PC-3 (cell line): ENCODE results near the gene TENT5C. TPM values are rescaled to one million over a fixed set of nuclear protein-coding genes. Genes with fewer than 3 reads are reported as not detected.

ENCODE experiments used
- ATAC-seq: fragments of 200-7000 bp; cut with Tn5 transposase; 2 replicates; pipeline ENCODE4 v1.9.1; 2020; ENCODE audit warnings: mild to moderate bottlenecking, moderate library complexity
- BruUV-seq: library from RNA; stranded (reverse); fragments of 400-500 nt; replicated peaks from 2 replicates; lab custom pipeline; 2021; lab: Mats Ljungman, UMichigan
- CTCF ChIA-PET: fragments of 300-600 bp; sonication (Branson Sonifier 250); formaldehyde crosslinking; loops from one replicate; lab custom pipeline; 2022; ENCODE audit warnings: antibody characterized with exemption; lab: Charles Lee
- POLR2A ChIA-PET: fragments of 300-600 bp; sonication (Branson Sonifier 250); formaldehyde crosslinking; loops from one replicate; lab custom pipeline; 2022; ENCODE audit warnings: antibody characterized with exemption; ENCODE audit not compliant: unreplicated experiment; lab: Charles Lee
- DNase-seq: peaks from one replicate; pipeline ENCODE4 v3.0.0-alpha.2; 2015
- H2AFZ ChIP-seq: fragments of 300-600 bp; sonication (generic); 2 replicates; pipeline ENCODE4 v1.6.0; 2016; ENCODE audit warnings: antibody characterized with exemption, low read length
- H3F3A ChIP-seq: fragments of 300-600 bp; sonication (generic); one replicate; pipeline ENCODE4 v1.6.0; 2017; ENCODE audit warnings: antibody characterized with exemption, low read length, control low read depth, mild to moderate bottlenecking; ENCODE audit not compliant: unreplicated experiment
- H3K27ac ChIP-seq: fragments of 300-600 bp; sonication (generic); 2 replicates; pipeline ENCODE4 v1.5.1; 2016; ENCODE audit warnings: mild to moderate bottlenecking, low read length
- H3K27me3 ChIP-seq: fragments of 300-600 bp; sonication (generic); 2 replicates; pipeline ENCODE4 v1.6.1; 2016; ENCODE audit warnings: low read length, mixed read lengths
- H3K36me3 ChIP-seq: fragments of 300-600 bp; sonication (generic); 2 replicates; pipeline ENCODE4 v1.6.1; 2016; ENCODE audit warnings: low read depth, mixed run types, low read length, mixed read lengths
- H3K4me1 ChIP-seq: fragments of 300-600 bp; sonication (generic); 2 replicates; pipeline ENCODE4 v1.5.1; 2016; ENCODE audit warnings: low read length; ENCODE audit not compliant: insufficient read depth
- H3K4me2 ChIP-seq: fragments of 300-600 bp; sonication (generic); 2 replicates; pipeline ENCODE4 v1.6.0; 2016; ENCODE audit warnings: low read length
- H3K4me3 ChIP-seq: fragments of 300-600 bp; sonication (generic); 2 replicates; pipeline ENCODE4 v1.5.1; 2016; ENCODE audit warnings: mild to moderate bottlenecking, low read length, mixed read lengths
- H3K79me2 ChIP-seq: fragments of 300-600 bp; sonication (generic); 2 replicates; pipeline ENCODE4 v1.6.1; 2017; ENCODE audit warnings: low read length, mixed read lengths
- H3K9ac ChIP-seq: fragments of 300-600 bp; sonication (generic); 2 replicates; pipeline ENCODE4 v1.6.0; 2016; ENCODE audit warnings: mild to moderate bottlenecking, low read length
- H3K9me2 ChIP-seq: fragments of 300-600 bp; sonication (generic); replicated peaks from 2 replicates; pipeline ENCODE4 v1.6.1; 2016; ENCODE audit warnings: mixed run types, low read length, mixed read lengths
- H3K9me3 ChIP-seq: fragments of 300-600 bp; sonication (generic); 2 replicates; pipeline ENCODE4 v1.6.1; 2016; ENCODE audit warnings: low read length, mixed read lengths
- H4K20me1 ChIP-seq: fragments of 300-600 bp; sonication (generic); 2 replicates; pipeline ENCODE4 v1.6.1; 2016; ENCODE audit warnings: low read length, mixed read lengths
- EZH2 ChIP-seq: fragments of 300-600 bp; sonication (generic); IDR thresholded peaks from one replicate; pipeline ENCODE4 v1.6.1; 2017; ENCODE audit warnings: antibody characterized with exemption, mild to moderate bottlenecking, low read length; ENCODE audit not compliant: unreplicated experiment
- EZH2phosphoT487 ChIP-seq: fragments of 300-600 bp; sonication (generic); IDR thresholded peaks from 2 replicates; pipeline ENCODE4 v1.6.1; 2018; ENCODE audit warnings: mild to moderate bottlenecking, antibody characterized with exemption, low read length, borderline replicate concordance
- intact Hi-C: fragments of 100-400 bp; cut with micrococcal nuclease; formaldehyde crosslinking; loops from 2 replicates; pipeline ENCODE4 v1.9.0; 2023
- total RNA-seq: library from RNA; depleted of rRNA; stranded (reverse); fragments of >200 nt; gene quantifications from 2 replicates; pipeline ENCODE4 v1.2.3, GENCODE V29; 2014
- TF ChIP-seq, protein P1 (sequence below): fragments of 300-600 bp; sonication (generic); conservative IDR thresholded peaks from 2 replicates; pipeline ENCODE4 v1.5.1; 2017; ENCODE audit warnings: antibody characterized with exemption, low read depth, mild to moderate bottlenecking, low read length

The TENT5C gene
- total RNA-seq, 1 experiment from 2014 or later: 2.4 TPM

DNA sequence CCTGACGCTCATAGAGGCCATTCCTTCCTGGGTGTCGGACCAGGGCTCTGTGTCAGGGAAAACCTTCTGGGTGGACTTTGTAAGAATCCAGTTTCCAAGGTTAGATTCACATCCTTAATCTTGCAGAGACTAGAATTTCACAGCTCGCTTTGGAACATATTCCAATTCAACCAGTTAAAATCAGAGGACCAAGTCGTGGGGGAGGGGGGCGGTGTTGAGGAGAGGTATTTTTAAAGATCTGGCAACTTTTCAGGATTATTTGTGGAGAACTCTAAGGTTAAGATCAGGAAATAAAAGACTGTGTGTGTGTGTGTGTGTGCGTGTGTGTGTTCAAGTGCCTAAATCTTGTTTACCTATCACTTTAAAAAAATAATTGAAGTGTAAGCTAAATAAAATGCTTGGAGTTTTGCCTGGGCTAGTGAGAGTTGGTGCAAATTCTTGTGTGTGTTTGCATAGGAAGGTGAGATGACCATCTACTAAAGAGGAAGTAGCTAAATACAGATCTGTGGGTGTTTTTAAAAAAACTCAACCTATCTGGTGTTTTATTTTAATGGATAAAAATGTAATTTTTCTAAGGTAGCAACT is 21.8 kb downstream of the TENT5C start:
- Histone ChIP-seq H4K20me1 (no peaks in the 10 kb centered on the region), H3K27me3 (no peaks in the 10 kb centered on the region), H3K4me3 (no peak overlapping the region), H3K27ac (no peak overlapping the region), H3F3A (peaks cover 6% of the 10 kb centered on the region), H3K79me2 (no peaks in the 10 kb centered on the region), H3K4me1 (peaks cover 51% of the 10 kb centered on the region), H2AFZ (no peak overlapping the region), H3K9ac (no peak overlapping the region), H3K9me3 (no peaks in the 10 kb centered on the region), H3K9me2 (no peaks in the 10 kb centered on the region), H3K36me3 (no peaks in the 10 kb centered on the region), H3K4me2 (no peak overlapping the region)
- ChIA-PET CTCF (interaction anchor here (0.8 kb wide), 1 partner anchor 125 kb away, joined by 3 read pairs; no protein-coding TSS in a partner anchor), POLR2A (interaction anchor here (0.6 kb wide), 2 partner anchors 15 to 112 kb away, joined by 4 to 10 read pairs; no protein-coding TSS in a partner anchor)
- BruUV-seq: no TSS peak
- no peak for ATAC-seq
- peak; percentile 45 for DNase-seq
- intact Hi-C loops: no loop called here
- no peak for TF ChIP-seq EZH2
- TF ChIP-seq, protein P1, sequence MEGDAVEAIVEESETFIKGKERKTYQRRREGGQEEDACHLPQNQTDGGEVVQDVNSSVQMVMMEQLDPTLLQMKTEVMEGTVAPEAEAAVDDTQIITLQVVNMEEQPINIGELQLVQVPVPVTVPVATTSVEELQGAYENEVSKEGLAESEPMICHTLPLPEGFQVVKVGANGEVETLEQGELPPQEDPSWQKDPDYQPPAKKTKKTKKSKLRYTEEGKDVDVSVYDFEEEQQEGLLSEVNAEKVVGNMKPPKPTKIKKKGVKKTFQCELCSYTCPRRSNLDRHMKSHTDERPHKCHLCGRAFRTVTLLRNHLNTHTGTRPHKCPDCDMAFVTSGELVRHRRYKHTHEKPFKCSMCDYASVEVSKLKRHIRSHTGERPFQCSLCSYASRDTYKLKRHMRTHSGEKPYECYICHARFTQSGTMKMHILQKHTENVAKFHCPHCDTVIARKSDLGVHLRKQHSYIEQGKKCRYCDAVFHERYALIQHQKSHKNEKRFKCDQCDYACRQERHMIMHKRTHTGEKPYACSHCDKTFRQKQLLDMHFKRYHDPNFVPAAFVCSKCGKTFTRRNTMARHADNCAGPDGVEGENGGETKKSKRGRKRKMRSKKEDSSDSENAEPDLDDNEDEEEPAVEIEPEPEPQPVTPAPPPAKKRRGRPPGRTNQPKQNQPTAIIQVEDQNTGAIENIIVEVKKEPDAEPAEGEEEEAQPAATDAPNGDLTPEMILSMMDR: no peak
- TF ChIP-seq EZH2phosphoT487: no peak

DNA sequence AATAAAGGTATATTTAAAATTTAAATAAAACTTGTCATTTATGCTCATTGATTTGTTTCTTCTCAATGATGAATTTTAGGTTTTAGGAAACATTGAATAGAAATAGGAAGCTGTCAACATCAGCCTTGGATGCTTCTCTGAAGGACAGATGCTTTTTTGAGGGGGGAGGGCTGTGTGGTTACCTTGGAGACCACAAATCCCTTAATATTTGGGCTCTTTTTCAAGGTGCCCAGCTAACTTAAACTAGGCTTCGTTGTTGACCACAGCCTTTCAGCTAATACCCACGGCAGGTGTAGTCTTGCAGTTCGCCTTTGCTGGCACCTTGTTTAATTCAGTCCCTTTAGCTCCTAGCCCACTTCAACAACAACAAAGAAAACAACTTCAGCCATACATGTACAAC is 22.5 kb downstream of the TENT5C start:
- Histone ChIP-seq H3K79me2 (no peaks in the 10 kb centered on the region), H3K9me2 (no peaks in the 10 kb centered on the region), H3K36me3 (no peaks in the 10 kb centered on the region), H4K20me1 (no peaks in the 10 kb centered on the region), H3K27me3 (no peaks in the 10 kb centered on the region), H3K4me1 (peaks cover 58% of the 10 kb centered on the region), H3K9ac (no peak overlapping the region), H3K4me3 (no peak overlapping the region), H3K4me2 (no peak overlapping the region), H3K9me3 (no peaks in the 10 kb centered on the region), H2AFZ (no peak overlapping the region), H3F3A (peaks cover 6% of the 10 kb centered on the region), H3K27ac (no peak overlapping the region)
- ChIA-PET POLR2A (interaction anchor here (0.6 kb wide), 2 partner anchors 14 to 111 kb away, joined by 4 to 10 read pairs; no protein-coding TSS in a partner anchor), CTCF (no interaction called here)
- intact Hi-C loops: no loop called here
- no peak for ATAC-seq
- DNase-seq: no peak
- BruUV-seq: no TSS peak
- TF ChIP-seq EZH2 (no peak), EZH2phosphoT487 (no peak)
- TF ChIP-seq, protein P1: no peak
